Measurements from ENCODE around the gene EEF1G. TPM values are rescaled to one million over a fixed set of nuclear protein-coding genes. Genes with fewer than 3 reads are reported as not detected.
"Not testable (repeated sequence)": the region's sequence is repeated elsewhere in the genome, so short reads cannot be mapped to it uniquely, and the experiment has no call there.

The EEF1G gene
- total RNA-seq, 1 donor from 2014 or later: 1,809 TPM

DNA sequence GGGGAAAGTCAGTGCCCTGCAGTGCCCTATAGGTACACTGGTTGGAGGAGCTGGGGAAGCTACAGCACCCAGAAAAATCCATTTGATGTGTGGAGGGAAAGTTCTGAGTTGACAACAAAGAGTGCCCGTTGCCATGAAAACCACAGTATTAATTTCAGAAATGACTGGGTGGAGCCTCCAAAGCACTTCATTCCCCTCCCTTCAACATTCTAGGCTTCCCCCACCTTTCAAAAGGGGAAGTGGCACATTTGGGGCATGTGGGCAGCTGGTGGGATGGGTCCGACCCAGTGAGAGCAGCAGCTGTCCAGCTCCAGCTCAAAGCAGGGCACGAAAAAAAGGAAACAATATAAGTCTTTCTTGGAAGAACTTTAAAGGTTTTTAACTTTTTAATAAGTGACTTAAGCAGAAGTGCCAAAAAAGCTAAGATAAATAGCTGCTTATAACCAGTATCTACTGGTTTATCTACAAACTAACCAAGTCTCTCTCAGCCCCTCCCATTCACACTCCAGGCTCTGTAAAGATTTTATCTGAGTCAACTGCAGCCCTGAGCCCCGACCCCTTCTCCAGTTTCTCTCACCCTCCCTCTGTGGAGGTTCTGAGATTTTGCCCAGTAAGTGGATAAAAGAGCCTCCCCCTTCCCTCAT lies 18.1 kb downstream of the EEF1G start:
- DNase-seq (ENCODE audit: low read depth, low spot score): no peak

DNA sequence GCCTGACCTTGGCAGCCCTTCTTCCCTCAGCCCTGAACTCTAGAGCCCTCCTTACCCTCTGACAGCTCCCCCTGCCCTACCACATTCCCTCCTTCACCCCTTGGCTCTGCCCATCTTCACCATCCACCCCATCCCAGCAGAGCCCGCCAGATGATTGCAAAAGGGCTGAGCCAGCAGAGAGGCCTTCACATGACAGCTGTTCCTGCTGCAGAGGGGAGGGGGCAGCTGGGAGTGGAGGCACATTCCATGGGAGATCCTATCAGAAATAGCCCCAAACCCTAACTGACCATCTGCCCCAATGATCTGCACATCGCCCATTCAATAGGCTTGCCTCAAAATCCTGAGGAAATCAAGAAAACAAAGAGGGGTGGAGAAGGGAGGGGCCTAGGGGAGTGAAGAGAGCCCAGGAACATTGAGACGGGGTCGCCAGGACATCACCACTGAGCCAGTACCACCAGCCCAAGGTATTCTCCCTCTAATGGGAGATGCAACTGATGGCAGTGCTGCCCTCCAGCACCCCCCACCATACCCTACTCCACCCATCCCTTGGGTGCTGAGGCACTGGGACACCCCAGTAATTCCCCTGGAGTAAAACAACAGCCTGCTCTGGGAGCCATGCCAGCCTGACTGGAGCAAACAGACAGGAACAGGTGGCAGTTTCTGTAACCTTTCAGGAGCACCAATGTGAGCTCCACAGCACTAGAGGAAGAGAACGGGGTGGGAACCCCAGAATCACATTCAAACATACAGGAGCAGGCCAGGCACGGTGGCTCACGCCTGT lies 19.1 kb downstream of the EEF1G start:
- DNase-seq (ENCODE audit: low read depth, low spot score): no peak

DNA sequence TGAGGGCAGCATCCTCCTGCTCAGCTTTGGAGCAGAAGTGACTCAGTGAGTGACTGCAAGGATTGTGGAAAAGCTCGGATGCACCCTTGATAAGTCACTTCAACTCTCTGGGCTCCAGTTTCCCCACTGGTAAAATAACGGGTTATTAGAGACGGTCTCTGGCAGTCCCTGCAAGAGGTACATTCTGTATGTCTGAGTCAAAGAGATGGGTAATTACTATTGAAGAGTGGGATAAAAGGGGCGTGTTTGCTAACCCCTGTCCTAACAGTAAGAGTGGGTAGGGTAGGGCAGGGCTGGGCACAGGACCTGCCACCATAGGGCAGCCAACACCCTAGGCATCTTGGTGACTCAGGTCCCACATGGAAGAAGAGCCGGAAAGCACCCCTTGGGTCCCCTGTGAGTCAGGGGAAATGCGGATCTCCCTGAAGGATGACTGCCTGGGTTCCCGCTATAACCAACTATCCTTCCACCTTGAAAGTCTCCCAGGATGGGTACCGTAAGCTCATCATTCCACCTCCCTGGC lies 19.8 kb downstream of the EEF1G start:
- no peak for DNase-seq (ENCODE audit: low read depth, low spot score)

DNA sequence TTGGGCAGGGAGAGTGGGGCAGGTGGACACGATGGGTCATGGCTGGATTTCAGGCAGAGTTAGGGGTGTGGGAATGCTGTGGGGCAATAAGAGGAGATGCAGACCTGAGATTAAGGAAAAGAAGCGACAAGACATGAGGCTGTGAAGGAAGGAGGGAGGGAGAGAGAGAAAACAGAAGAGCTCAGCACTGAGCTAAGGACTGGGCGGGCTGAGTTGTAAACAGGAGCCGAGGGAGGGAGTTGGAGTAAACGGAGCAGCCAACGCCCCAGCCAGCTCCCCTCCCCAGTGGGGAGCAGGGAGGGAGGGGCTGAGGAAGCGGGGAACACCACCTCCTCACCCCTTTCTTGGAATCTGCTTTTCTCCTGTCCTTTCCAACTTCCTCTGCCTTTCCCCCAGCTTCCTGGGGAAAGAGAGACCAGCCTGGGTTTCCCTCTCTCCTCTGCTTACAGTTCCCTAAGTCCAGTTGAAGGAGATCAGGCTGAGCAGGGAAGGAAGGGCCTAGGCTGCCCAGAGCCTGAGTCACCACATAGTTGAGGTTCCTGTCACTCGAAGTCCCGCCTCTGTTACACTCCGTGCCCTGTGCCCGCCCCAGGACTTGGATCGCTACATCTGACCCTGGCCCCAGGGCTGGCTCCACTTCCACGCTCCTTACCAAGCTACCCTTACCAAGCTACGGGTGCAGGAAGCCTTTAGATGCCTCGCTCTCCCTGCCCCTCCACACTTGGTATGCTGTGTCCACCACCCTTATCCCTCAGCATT lies 20.4 kb downstream of the EEF1G start:
- peak; percentile 94 for DNase-seq (ENCODE audit: low read depth, low spot score)

DNA sequence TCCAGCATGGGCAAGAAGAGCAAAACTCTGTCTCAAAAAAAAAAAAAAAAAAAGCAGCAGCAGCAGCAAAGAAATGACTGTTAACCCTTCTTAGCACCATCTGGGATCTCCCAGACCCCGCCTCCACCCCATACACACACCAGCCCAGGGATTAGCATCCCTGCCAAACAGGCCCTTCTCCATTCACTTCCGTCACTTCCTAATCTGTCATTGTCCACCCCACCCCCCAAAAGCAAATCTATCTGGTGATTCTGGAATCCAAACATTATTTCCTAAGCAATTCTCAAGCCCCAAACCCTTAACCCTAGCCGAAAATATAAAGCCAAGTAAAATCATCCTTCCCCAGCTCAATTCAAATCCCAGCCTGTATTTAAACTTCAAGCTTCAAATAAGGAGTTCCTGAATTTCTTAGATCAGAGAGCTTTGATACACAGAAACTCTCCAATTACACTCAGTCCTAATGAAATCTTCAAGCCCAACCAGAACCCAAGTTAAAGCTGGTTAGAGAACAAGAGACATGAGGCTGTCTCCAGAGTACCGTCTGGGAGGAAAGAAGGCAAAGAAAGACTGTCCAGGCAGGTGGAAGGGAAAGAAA lies 21.1 kb downstream of the EEF1G start:
- no peak for DNase-seq (ENCODE audit: low read depth, low spot score)

DNA sequence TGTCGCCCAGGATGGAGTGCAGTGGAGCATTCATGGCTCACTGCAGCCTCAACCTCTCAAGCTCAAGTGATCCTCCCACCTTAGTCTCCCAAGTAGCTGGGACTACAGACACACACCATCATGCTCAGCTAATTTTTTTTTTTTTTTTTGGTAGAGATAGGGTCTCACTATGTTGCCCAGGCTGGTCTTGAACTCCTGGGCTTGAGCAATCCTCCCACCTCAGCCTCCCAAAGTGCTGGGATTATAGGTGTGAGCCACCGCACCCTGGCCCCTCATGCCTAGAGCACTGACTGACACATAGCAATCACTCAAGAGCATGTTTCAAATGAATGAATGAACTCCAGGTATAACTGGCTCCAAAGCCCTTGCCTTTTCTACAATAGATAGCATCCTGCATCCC lies 23.2 kb downstream of the EEF1G start:
- not testable (repeated sequence) for DNase-seq (ENCODE audit: low read depth, low spot score)

DNA sequence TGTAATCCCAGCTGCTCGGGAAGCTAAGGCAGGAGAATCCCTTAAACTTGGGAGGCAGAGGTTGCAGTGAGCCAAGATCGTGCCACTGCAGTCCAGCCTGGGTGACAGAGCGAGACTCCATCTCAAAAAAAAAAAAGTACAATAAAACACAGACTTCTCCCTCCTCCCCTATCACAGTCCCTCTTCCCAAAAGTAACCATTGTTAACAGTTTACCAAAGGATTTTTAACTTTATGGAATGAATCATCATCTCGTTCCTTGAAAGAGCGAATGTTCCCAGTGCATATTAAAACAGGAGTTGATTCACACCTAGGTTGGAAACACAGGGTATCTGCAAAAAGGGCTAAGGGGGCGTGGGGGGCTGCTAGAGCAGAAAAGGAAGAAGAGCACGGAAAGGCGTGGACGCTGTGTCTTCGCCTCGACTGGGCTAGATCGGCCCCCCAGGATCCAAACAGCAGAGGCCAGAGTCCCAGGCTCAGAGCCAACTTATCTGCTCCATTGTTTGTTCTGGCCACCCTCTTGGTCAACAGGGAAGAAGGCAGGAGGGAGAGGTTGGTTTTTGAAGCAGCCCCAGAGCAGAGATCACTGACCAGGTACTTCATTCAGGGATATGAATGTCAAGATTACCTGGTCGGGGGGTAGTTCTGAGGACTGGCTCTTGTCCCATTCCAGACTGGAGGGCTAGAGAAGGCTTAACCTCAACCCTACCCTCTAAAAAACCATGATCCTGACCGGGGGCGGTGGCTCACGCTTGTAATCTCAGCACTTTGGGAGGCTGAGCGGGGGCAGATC lies 25.0 kb downstream of the EEF1G start:
- DNase-seq (ENCODE audit: low read depth, low spot score): no peak

DNA sequence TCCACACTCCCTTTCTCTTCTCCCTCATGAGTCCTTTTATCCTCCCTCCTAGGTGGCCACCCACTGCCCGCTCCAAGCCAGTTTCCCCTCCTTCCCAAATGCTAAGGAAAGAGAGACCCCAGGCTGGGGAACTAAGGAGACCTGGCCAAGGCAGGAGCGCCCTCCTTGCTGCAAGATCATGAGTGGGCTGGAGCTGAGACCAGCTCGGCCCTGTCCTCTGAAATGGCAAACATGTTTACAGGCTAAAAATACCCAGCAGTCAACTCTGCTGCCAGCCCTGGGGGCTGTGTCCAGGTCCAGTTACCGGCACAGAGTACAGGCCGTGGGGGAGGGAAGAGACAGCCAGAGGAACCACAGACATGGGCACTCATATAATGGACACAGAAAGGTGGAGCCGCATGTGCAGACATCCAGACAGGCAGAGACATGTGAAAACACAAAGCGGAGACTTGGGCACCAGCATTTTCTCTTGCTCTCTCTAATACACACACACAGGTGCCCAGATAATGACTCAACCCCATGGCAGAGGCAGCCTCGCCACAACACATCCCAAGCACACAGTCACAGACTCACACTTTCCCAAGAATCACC lies 25.9 kb downstream of the EEF1G start:
- no peak for DNase-seq (ENCODE audit: low read depth, low spot score)

DNA sequence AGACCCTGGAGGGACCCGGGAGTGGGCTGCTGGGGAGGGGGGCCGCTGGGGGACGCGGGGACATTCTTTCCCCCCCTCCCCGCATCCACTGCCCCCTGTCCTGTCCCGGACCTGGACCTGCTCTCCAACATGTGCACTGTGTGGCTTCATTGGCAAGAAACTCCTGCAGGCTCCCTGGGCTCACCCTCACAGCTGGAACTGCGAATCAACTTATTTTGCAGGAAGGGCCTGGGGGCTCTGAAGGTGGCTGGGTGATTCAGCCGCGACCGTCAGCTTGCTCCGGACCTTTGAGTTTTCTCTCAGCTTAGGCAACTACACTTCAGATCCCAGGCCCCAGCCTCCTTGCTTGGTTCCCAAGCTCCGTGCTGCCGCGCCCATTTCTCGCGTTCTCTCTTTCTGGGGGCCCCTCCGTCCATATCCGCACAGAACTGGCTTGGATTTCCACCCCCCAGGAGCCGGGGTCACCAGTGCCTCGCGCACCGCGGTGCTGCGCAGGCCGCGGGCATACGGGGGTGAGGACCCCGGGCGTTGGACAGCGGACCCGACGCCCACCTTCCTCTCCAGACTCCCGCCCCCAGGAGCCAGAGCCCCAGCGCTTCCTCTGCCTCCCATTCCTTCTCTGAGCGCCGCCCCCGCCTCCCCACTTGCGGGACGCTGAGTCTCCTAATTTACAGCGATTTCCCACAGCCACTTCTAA lies 26.6 kb downstream of the EEF1G start:
- DNase-seq (ENCODE audit: low read depth, low spot score): no peak

DNA sequence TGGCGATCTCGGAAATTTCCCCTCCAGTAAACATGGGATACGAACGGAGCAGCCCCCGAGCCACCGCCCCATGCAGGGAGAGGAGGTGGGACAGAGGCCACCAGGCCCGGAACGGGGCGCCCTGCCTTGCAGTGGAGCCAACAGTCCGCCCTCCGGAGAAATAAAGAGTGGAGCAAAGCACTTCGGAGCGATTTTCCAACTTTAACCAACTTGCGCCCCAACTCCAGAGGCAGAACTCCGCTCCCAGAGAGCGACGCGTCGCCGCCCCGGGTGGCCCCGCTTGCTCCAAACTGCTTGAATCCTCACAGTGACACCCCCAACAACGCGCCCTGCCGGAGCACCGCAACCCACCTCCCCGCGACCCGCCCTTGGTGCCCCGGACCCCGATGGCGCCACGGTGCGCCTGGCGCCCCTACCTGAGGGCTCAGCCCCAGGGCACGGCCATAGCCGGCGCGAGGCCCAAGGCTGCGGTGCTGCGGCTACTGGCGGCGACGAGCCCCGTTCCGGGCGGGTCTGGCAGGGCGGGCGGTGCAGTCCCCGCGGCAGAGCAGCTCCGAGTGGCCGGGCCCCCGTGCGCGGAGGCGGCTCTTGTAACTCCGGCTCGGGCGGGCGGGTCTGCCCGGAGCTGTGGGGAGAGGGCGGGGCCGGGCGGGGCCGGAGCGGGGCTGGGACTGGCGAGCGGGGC lies 27.3 kb downstream of the EEF1G start, which contains the start of gene AHNAK:
Gene AHNAK, minus strand, starts transcription at position 563 of the 685 bp plus-strand sequence. CDS start 10,708 bp downstream, outside the sequence.
- no peak for DNase-seq (ENCODE audit: low read depth, low spot score)

DNA sequence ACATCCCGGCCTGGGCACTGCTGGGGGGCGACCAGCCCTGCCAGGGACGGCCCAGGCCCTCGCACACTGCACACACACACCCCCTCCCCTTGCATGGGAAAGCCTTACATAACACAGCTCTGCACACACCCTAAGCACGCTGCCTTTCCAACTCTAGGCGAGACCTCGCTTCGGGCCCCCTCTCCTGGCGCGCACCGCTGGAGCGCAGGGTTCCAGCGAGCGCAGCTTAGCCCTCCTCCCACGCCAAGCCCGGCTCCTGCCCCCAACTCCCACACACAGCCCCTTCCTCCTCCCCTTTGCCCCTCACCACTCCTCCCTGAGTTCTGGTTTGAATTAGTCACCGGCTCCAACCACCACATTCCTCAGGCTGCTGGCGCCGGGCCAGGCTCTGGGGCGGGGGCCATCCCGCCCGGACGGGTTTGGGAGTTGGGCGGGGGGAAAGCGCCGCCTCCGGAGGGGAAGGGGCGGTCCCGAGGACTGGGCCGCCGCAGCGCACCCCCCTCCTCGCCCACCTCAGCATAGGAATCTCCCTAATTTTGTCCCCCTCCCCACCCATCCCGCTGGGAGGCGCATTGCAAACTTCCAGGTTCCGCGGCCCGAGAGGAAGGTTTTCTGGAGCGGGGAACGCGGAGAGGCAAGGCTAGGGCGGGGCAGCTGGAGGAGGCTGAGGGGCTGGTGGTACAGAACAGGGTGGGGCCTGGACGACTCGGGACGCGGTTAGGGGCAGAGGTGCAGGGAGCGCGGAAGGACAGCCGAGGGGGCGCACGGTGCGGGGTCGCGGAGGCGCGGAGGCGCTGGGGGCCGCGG lies 28.1 kb downstream of the EEF1G start:
- DNase-seq (ENCODE audit: low read depth, low spot score): peak; percentile 53

DNA sequence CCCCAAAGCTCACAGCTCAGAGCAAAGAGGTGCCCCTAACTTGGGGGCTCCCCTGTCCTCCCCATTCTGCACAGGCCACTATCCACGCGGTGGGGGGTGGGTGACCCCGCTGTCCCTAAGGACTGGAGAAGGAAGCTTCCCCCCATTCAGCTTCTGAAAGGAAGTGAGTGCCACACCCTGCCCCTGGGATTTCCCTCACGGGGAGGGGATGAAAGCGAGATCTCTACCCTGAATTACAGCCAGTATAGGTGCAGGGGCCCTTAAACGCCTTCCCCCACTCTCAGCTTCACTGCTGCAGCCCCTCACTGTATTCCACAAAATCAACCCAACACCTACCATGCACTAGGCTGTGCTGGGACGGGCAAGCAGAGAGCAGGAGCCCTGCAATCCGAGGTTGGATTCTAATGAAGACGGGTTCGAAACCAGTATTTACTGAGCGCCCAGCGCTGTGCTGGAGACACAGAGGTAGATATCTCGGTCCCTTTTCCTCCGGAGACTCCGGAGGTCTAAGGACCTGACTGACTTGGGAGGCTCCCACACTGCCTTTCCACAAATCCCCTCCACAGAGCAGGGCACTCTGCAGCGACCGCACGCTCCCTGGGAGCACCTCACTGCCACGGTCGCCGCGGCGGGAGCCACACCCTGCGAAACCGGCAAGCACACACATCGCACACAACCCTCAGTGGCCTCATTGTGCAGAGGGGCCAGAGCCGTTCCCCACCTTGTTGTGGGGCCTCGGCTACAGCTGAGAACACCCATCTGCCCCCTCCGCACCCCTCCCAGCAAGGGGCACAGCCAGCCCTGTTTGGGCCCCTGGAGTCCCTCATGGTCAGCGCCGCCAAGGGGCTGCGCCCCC lies 28.9 kb downstream of the EEF1G start:
- no peak for DNase-seq (ENCODE audit: low read depth, low spot score)

DNA sequence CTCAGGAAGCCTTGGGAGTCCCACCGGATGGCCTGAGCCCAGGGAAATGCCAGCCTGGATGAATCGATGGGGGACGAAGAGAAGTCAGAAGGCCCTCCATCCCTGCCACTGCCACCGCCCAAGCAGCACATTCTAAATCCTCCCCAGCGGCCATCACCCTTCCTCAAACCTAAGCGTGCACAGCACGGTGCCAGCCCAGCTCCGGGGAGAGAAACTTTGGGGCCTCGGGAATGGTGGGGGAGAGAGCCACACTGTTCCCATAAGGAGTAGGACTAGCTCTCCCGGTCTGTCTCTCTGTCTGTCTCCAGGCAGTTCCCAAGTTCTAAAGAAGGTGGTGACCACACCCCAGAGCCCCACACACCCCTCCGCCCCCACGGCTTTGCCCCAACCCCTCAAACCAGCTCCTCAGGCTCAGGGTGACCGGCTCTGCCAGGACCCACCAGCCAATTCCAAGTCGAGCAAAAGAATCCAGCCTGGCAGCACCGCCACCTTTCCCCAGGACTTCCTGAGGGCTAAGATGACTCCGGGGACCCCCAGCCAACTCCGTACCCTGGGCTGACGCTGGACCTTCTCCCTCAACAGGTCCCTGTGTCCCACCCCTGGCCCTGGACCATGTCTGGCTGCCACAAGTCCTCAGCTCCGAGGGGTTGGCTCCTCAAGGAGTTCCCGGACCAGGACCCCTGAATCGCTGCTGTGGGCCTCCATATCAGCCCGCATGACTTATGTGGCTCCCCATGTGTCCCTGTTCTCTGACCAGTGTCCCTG lies 29.8 kb downstream of the EEF1G start:
- no peak for DNase-seq (ENCODE audit: low read depth, low spot score)

DNA sequence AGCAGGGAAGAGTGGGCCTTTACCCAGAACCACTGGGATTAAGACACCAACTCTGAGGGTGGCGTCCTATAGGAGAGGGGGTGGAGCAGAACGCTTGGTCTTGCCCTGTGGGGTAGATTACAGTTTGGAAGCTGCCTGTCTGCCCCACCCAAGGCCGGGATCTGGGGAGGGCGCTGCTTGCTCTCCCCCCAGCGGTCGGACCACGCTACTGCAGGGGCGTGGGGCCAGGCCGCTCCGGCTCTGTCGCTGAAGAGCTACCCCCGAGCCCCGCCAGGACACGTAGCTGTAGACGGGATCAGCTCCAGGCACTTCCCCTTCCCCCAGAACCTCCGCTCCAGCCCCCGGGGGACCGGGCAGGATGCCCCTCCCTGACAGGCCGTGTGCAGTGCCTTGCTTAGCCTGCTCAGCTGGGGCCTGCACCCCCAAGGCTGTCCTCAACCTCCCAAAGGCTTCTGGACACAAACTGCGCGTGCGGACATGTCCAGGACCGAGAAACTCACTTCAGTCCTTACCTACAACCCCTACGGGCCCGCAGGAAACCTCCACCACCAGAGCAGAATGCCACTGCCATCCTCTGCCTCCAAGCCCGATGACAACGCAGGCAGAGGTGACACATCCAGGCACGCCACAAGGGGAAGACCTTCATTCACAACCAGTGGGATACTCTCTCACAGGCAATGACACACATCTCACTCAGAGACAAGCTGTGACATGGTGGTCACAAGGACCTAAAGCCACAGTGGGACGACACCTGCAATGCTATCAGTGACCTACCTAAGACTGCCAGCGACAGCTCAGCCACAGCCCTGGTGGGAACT lies 30.7 kb downstream of the EEF1G start:
- DNase-seq (ENCODE audit: low read depth, low spot score): no peak

DNA sequence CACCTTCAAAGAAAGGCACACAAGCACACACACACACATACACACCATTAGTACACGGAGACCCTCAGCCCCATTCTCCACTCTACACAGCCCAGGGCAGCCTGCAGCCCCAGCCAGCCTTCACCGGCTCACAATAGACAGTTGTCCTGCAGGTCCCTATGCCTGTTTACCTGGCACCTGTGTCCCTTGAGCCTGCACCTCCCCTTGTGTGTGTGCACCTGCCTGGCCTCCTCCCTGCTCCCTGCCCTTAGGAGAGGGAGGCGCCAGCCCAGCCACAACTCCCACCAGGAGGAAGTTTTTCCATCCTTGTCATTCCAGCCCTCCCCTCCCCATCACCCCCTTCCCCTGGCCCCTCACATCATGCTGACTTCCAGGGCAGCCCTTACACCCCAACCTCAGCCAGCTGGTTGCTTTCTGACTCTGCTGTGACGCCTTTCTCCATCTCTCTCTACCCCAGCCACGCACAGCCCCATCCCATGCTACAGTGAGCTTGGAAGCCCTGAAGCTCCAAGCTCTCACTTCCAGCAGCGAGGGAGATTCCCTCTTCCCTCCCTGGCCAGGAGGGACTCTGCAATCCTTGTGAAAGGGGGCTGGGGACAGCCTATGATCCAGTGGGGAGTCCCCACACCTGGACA lies 31.5 kb downstream of the EEF1G start:
- DNase-seq (ENCODE audit: low read depth, low spot score): no peak

Data from pulmonary artery endothelial cell (primary cell).